CD4-positive, CD25-positive, alpha-beta regulatory T cell (primary cell): ENCODE results near the gene CRB3. TPM values are rescaled to one million over a fixed set of nuclear protein-coding genes. Genes with fewer than 3 reads are reported as not detected.

Experiments used
- ATAC-seq, 2 donors: fragments of 150-1000 bp; cut with Tn5 transposase; one replicate each; pipeline ENCODE4 v1.10.0; 2021; ENCODE audit warnings: low read depth in 2 of 2, moderate number of reproducible peaks in 2 of 2, moderate library complexity in 1 of 2
- DNase-seq, 3 donors: peaks; one replicate each; pipeline versions ENCODE4 v3.0.0 to v3.0.0-alpha.2; 2012 to 2022; ENCODE audit warnings: mixed read lengths in 1 of 3
- H3K27ac ChIP-seq: one replicate; pipeline ENCODE4 v1.7.0; 2013; ENCODE audit warnings: mild to moderate bottlenecking, low read length; ENCODE audit not compliant: insufficient read depth, poor library complexity, severe bottlenecking
- H3K27me3 ChIP-seq: one replicate; pipeline ENCODE4 v1.7.0; 2013; ENCODE audit warnings: low read length; ENCODE audit not compliant: control insufficient read depth, insufficient read depth
- H3K36me3 ChIP-seq: one replicate; pipeline ENCODE4 v1.7.0; 2013; ENCODE audit warnings: mild to moderate bottlenecking, low read length, moderate library complexity; ENCODE audit not compliant: control insufficient read depth, insufficient read depth
- H3K4me1 ChIP-seq: 2 replicates; pipeline ENCODE4 v1.7.0; 2013; ENCODE audit warnings: mild to moderate bottlenecking, low read length; ENCODE audit not compliant: insufficient read depth, control insufficient read depth, poor library complexity, severe bottlenecking
- H3K4me3 ChIP-seq: one replicate; pipeline ENCODE4 v1.7.0; 2013; ENCODE audit warnings: low read depth, mild to moderate bottlenecking, low read length, moderate library complexity
- H3K9me3 ChIP-seq, 2 experiments: 1 replicate in 1 of 2; 2 replicates in 1 of 2; pipeline ENCODE4 v1.7.0; 2013; ENCODE audit warnings: low read length in 2 of 2, mild to moderate bottlenecking in 1 of 2, moderate library complexity in 1 of 2; ENCODE audit not compliant: control insufficient read depth in 2 of 2
- H3K27ac Mint-ChIP-seq, 3 donors: one replicate each; pipeline ENCODE4 v1.8.0; 2020 to 2022; ENCODE audit warnings: mild to moderate bottlenecking in 3 of 3, mixed read lengths in 3 of 3, moderate library complexity in 2 of 3
- H3K27me3 Mint-ChIP-seq: one replicate; pipeline ENCODE4 v1.8.0; 2022; ENCODE audit warnings: mild to moderate bottlenecking, mixed read lengths
- H3K36me3 Mint-ChIP-seq: one replicate; pipeline ENCODE4 v1.8.0; 2020; ENCODE audit warnings: mixed read lengths
- H3K4me1 Mint-ChIP-seq, 4 donors: one replicate each; pipeline ENCODE4 v1.8.0; 2020 to 2022; ENCODE audit warnings: mixed read lengths in 4 of 4, mild to moderate bottlenecking in 1 of 4
- H3K4me3 Mint-ChIP-seq, 4 donors: one replicate each; pipeline ENCODE4 v1.8.0; 2020 to 2022; ENCODE audit warnings: mild to moderate bottlenecking in 4 of 4, mixed read lengths in 4 of 4, moderate library complexity in 3 of 4
- H3K9me3 Mint-ChIP-seq, 7 donors: one replicate each; pipeline ENCODE4 v1.8.0; 2020 to 2022; ENCODE audit warnings: mixed read lengths in 7 of 7, mild to moderate bottlenecking in 3 of 7, moderate library complexity in 2 of 7
- polyA plus RNA-seq, 4 donors: library from polyadenylated mRNA; unstranded; fragments of 300-500 nt; fragmentation: Illumina TruSeq; gene quantifications; one replicate each; pipeline ENCODE4 v1.2.3, GENCODE V29; 2021
- total RNA-seq: library from RNA; stranded (reverse); gene quantifications from one replicate; pipeline ENCODE4 v1.2.3, GENCODE V29; 2022

The CRB3 gene
- total and polyA plus RNA-seq, 5 donors from 2014 or later: 1.6 to 5.8 (median 3.4) TPM

GRCh38 chr19:6472713-6473112 is 8.6 kb downstream of the CRB3 start:
- no peak overlapping the region for H3K4me3 Mint-ChIP-seq
- DNase-seq: no peak

GRCh38 chr19:6473647-6474046 is 9.6 kb downstream of the CRB3 start:
- peaks cover 52% of the 10 kb centered on the region for H3K36me3 ChIP-seq
- no peaks in the 10 kb centered on the region for H3K4me1 ChIP-seq
- H3K27ac ChIP-seq: no peak overlapping the region
- Mint-ChIP-seq H3K4me3 (peak overlapping the region in 1 of 4 donors; percentile 93), H3K4me1 (peaks cover 0 to 5% (median 0%) of the 10 kb centered on the region in 4 donors), H3K36me3 (peaks cover 19% of the 10 kb centered on the region), H3K27me3 (no peaks in the 10 kb centered on the region), H3K9me3 (no peaks in the 10 kb centered on the region), H3K27ac (peak overlapping the region; percentile 4 to 63 (median 47))
- ATAC-seq: no peak
- H3K4me3 ChIP-seq: no peak overlapping the region
- no peak for DNase-seq
- H3K9me3 ChIP-seq: no peaks in the 10 kb centered on the region
- no peaks in the 10 kb centered on the region for H3K27me3 ChIP-seq

More at GRCh38 chr19:6472713-6473112, 8.6 kb downstream of the CRB3 start:
- H3K36me3 ChIP-seq: peaks cover 61% of the 10 kb centered on the region
- H3K27ac ChIP-seq: no peak overlapping the region
- no peaks in the 10 kb centered on the region for H3K27me3 ChIP-seq
- no peaks in the 10 kb centered on the region for H3K4me1 ChIP-seq
- no peak for ATAC-seq
- H3K9me3 ChIP-seq: no peaks in the 10 kb centered on the region
- H3K4me3 ChIP-seq: no peak overlapping the region
- Mint-ChIP-seq H3K27ac (no peak overlapping the region), H3K9me3 (no peaks in the 10 kb centered on the region), H3K27me3 (no peaks in the 10 kb centered on the region), H3K4me1 (peaks cover 0 to 7% (median under 1%) of the 10 kb centered on the region in 4 donors), H3K36me3 (peaks cover 24% of the 10 kb centered on the region)

DNA sequence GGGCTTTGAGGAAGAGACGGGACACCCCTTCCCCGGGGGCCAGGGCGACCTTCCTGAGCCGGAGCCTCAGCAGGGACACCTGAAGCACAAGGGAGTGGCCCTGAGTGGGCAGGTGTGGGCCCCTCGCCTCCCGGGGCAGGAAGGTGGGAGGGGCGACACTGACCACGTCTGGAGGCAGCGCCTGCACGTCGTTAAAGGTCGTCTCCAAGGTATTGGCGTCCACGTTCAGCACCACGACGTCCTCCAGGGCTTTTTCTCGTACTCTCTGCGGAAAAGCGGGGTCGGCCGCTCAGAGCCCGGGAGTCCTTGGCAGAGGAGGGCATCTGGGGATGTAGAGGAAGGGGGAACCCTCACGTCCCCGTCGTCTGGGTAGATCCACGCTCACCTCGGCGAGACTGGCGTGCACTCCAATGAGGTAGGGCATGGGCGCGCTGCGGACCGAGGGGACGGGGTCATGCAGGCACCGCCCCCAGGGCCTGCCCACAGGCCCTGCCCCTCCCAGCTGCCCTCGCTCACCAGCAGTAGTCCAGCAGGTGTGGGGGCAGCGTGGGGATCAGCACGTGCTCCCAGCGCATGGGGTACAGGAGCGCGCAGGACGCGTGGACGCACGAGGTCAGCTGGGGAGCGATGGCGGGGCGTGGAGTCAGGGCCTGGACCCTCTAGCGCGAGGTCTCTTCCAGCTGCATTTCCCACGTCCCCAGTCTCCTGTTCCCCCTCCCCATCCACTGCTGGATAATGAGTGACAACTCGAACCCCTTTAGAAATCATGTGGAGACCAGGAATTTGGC is 11.4 kb downstream of the CRB3 start:
- Histone ChIP-seq H3K4me3 (no peak overlapping the region), H3K36me3 (peaks cover 48% of the 10 kb centered on the region), H3K4me1 (peaks cover 12% of the 10 kb centered on the region), H3K27me3 (no peaks in the 10 kb centered on the region), H3K27ac (no peak overlapping the region), H3K9me3 (no peaks in the 10 kb centered on the region)
- Mint-ChIP-seq H3K36me3 (peaks cover 15% of the 10 kb centered on the region), H3K4me1 (peaks cover 0 to 17% (median 6%) of the 10 kb centered on the region in 4 donors), H3K27me3 (no peaks in the 10 kb centered on the region), H3K27ac (no peak overlapping the region), H3K4me3 (no peak overlapping the region), H3K9me3 (no peaks in the 10 kb centered on the region)
- ATAC-seq (no peak), DNase-seq (no peak)

DNA sequence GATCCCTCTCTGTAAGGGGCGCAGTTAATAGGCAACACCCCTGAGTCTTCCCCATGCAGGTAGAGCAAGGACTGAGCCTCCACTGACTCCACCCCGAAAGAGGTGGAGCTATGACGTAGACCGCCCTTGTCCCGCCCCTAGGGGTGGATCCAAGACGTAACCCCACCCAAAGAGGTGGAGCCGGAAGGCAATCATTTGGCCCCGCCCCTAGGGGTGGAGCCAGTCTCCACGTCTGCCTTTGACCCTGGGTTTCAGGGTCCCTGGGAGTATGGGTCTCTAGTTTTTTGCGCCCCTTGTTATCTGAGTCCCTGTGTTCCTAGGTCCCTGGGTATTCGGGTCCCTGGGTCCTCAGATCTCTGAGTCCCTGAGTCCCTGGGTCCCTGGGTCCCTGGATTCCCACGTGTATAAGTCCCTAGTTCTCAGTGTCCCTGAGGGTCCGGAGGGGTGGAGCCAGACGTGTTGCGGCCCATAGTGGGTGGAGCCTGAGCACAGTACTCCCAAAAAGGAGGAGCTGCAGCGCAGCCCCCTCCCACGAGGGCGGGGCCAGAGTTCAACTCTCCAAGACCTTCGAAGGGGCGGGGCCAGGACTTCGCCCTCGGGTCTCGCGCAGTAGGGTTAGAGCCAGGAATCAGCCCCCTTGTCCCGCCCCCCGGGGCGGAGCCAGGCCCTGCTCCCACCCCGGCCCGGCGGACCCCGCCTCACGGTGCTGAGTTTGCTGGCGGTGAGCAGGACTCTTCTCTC is 12.3 kb downstream of the CRB3 start:
- Mint-ChIP-seq H3K4me1 (peaks cover 0 to 25% (median 11%) of the 10 kb centered on the region in 4 donors), H3K4me3 (peak overlapping the region in 1 of 4 donors; percentile 68), H3K36me3 (peaks cover 11% of the 10 kb centered on the region), H3K27ac (peak overlapping the region in 2 of 3 donors; percentile 42 to 43), H3K9me3 (no peaks in the 10 kb centered on the region), H3K27me3 (no peaks in the 10 kb centered on the region)
- Histone ChIP-seq H3K27ac (no peak overlapping the region), H3K4me1 (peaks cover 15% of the 10 kb centered on the region), H3K27me3 (no peaks in the 10 kb centered on the region), H3K4me3 (no peak overlapping the region), H3K9me3 (no peaks in the 10 kb centered on the region), H3K36me3 (peaks cover 43% of the 10 kb centered on the region)
- DNase-seq (peak; percentile 45 to 60 (median 52)), ATAC-seq (peak; percentile 74 to 79)

DNA sequence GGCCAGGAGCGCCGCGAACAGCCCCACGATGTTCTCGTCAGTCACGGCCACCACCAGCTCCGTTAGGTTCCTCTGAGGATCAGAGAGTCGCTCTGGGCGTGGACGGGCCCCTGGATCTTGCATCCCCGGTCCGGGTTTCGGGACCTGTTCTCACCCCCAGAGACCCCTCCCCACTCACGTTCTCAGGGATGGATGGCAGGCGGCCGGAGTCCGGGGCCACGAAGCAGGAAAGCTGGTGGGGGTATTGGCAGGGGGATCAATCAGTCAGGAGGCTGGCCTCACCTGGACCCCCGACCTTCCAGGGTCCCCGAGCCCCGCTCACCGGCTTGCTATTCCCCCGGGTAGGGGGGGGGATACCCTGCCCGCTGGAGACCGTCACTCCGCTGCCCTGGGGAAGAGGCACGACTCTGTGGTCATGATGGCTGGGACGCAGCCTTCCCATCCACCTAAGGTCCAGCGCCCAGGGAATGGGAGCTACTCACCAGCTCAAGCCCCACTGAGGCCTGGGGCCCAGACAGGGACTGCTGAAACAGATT is 12.9 kb downstream of the CRB3 start:
- DNase-seq (no peak), ATAC-seq (no peak)
- Mint-ChIP-seq H3K27me3 (no peaks in the 10 kb centered on the region), H3K4me1 (peaks cover 0 to 30% (median 15%) of the 10 kb centered on the region in 4 donors), H3K27ac (no peak overlapping the region), H3K4me3 (peak overlapping the region in 1 of 4 donors; percentile 38), H3K9me3 (no peaks in the 10 kb centered on the region), H3K36me3 (peaks cover 11% of the 10 kb centered on the region)
- peaks cover 18% of the 10 kb centered on the region for H3K4me1 ChIP-seq
- H3K36me3 ChIP-seq: peaks cover 42% of the 10 kb centered on the region
- no peaks in the 10 kb centered on the region for H3K27me3 ChIP-seq
- no peaks in the 10 kb centered on the region for H3K9me3 ChIP-seq
- no peak overlapping the region for H3K27ac ChIP-seq
- no peak overlapping the region for H3K4me3 ChIP-seq

DNA sequence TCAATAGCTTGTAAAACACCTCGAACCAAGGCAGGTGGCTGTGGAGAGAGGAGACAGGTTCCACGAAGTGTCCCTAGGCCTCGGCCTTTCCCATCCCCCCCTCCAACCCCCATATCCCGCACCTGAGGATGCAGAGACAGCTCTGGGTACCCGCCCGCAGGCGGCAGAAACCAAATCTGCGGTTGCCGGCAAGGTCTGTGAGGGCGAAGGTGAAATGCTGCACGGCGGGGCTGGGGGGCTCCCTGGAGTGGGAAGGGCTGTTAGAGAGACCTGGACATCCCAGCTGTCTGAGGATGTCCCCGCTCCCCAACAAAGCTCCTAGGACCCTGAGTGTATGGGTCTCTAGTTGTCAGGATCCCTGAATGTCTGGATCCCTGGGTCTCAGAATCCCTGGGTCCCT is 14.7 kb downstream of the CRB3 start:
- H3K27ac Mint-ChIP-seq: peak overlapping the region in 1 of 3 donors; percentile 99
- no peak overlapping the region for H3K4me3 ChIP-seq
- peaks cover 0 to 46% (median 23%) of the 10 kb centered on the region in 4 donors for H3K4me1 Mint-ChIP-seq
- no peaks in the 10 kb centered on the region for H3K9me3 ChIP-seq
- no peaks in the 10 kb centered on the region for H3K27me3 Mint-ChIP-seq
- H3K27me3 ChIP-seq: no peaks in the 10 kb centered on the region
- H3K4me1 ChIP-seq: peaks cover 24% of the 10 kb centered on the region
- DNase-seq (no peak), ATAC-seq (no peak)
- peak overlapping the region; percentile 8 for H3K27ac ChIP-seq
- no peaks in the 10 kb centered on the region for H3K9me3 Mint-ChIP-seq
- peaks cover 40% of the 10 kb centered on the region for H3K36me3 ChIP-seq
- H3K4me3 Mint-ChIP-seq: no peak overlapping the region
- peaks cover 10% of the 10 kb centered on the region for H3K36me3 Mint-ChIP-seq

DNA sequence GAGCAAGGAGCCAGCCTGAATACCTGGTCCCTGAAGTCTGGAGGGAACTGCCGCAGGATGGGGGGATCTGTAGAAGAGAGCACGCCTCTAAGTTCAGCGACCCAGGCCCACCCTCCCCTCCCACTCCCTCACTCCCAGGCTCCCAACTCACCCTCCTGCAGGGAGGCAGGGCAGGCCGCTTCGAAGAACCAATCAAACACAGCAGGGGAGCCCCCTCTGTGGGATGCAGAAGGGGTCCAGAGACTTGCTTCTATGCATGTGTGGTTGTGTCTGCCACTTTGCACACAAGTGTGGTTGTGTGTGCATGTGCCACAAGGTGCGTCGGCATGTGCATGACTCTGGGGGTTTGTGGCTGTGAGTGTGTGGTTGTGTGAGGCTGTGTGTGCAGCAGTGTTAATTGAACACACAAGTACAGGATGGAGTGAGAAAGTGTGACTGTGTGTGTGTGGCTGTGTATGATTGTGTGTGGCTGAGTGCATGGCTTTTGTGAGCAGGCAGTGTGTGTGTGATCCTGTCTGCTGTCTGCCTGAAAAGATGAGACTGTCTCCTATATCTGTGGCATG is 15.8 kb downstream of the CRB3 start:
- Mint-ChIP-seq H3K36me3 (peaks cover 4% of the 10 kb centered on the region), H3K4me3 (peak overlapping the region; percentile 95 to 100 (median 98)), H3K9me3 (no peaks in the 10 kb centered on the region), H3K27me3 (no peaks in the 10 kb centered on the region), H3K27ac (peak overlapping the region; percentile 92 to 99 (median 99)), H3K4me1 (peaks cover 0 to 46% (median 23%) of the 10 kb centered on the region in 4 donors)
- Histone ChIP-seq H3K27ac (peak overlapping the region; percentile 14), H3K4me3 (peak overlapping the region; percentile 26), H3K4me1 (peaks cover 24% of the 10 kb centered on the region), H3K36me3 (peaks cover 31% of the 10 kb centered on the region), H3K27me3 (no peaks in the 10 kb centered on the region), H3K9me3 (no peaks in the 10 kb centered on the region)
- DNase-seq (no peak), ATAC-seq (no peak)
